GM04504 (cell line): ENCODE data around the gene GOSR1.
"Not testable (repeated sequence)": the region's sequence is repeated elsewhere in the genome, so short reads cannot be mapped to it uniquely, and the experiment has no call there.

ENCODE experiments used
- DNase-seq: peaks from one replicate; pipeline ENCODE4 v3.0.0-alpha.2; 2012; ENCODE audit warnings: low read depth

GOSR1 gene

DNA sequence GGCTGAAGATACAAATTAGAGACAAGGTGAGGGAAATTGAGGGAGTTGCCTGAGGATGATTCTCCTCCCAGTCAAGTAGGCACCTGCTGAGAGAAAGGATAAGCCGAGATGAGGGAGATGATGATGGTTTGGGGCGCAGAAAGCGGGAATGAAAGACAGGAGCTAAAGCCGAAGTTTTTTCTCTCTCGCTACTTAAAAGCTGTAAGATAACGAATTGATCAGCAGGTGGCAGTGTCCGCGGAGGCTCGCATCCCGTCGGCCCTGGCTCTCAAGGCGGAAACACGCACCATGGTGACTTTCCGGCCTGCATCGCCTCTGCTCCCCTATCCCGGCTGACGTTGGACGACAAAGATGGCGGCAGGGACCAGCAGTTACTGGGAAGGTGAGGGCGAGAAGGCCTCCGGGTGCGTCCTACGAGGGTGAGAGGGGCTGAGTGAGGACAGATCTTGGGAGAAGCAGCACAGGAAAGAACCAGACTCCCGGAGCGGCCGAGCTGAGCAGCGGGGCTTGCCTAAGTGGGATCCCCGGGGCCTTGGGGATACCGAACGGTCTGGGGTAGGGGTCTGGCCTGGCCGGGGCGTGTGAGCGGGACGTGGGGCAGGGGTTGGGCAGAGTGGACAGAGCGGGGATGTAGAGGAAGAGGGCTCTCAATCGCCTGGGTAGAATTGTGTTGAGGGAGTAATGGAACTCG is at the start of gene GOSR1:
TSS of gene GOSR1 (plus strand) at position 326 of the 691 bp plus-strand sequence. CDS start at position 352, 26 bp downstream.
- peak; percentile 90 for DNase-seq

DNA sequence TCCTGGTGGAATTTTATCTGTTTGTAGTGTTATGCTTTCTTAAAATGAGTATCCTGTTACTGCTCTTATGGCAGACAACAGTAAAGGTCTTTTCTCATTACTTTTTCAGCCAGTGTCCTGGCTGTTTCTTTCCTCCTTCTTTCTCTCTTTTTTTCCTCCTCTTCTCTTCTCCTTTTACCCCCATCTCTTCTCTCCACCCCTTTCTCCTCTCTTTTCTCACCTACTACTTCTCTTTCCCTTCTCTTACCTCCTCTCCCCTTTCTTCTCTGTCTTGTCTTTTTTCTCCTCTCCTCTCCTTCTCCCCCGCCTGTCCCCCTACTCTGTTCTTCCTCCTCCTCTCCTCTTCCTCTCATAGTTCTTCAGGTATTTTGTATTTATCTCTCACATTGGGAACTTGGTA is 49.6 kb upstream of the GOSR1 start:
- no peak for DNase-seq

DNA sequence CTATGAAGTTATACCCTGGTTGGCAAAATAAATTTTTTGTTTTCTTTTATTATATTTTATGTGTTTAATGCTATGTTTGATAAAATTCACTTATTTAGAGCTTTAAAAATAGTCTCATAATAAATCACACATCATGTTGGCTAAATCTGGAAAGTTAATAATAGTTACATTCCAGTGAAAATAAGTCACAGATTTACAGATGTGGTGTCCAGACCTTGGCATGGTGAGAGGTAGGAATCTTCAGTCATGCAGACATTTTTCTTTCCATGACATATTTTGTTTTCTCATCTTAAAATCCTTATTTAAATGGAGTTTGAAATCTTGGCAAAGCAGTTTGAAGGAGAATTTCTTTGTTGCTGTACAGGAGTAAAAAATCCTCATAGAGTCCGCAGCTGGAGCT is 48.1 kb upstream of the GOSR1 start:
- peak; percentile 43 for DNase-seq

DNA sequence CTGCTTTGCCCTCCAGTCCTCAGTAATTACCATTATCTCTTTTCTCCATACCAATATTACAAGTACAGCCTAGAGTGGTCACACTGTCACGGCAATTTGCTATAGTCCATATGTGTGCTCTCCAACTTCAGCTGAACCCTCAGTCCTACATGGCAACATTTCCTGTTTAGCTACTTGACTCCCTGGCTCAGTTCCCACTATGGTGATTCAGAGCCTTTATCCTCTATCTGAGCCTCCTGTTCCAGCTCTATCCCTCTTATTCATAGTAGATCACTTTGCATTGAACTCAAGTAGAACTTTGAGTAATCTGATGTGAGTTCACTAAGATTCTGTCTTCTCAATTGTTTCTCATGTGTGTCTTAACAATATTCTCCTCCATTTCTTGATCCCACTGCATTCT is 43.7 kb upstream of the GOSR1 start:
- DNase-seq, result peak; percentile 69

DNA sequence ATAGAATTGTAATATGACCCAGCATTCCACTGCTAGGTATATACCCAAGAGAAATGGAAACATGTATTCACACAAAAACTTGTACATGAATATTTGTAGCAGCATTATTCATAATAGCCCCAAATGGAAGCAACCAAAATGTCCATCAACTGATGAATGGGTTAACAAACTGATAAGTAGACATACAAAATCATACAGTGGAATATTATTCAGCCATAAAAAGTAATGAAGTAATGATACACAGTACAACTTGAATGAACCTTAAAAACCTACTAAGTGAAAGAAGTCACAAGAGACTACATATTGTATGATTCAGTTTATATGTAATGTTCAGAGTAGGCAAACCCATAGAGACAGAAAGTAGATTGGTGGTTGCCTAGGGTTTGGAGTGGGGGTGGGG is 40.5 kb upstream of the GOSR1 start:
- no peak for DNase-seq

DNA sequence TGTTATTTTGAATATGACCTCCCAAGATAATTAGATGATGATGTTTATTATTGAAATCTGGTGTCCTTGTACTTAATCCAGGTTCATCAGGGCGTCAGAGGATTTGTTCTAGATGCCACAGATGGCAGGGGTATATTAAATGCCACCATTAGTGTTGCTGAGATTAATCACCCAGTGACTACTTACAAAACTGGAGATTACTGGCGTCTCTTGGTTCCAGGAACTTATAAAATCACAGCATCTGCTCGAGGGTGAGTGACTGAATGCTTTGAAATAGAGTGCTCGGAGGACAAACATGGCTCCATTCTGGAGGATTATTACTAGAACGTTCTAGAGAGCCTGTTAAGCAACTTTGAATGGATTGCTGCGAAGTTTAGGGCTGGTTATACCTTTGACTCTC is 33.5 kb upstream of the GOSR1 start:
- no peak for DNase-seq

DNA sequence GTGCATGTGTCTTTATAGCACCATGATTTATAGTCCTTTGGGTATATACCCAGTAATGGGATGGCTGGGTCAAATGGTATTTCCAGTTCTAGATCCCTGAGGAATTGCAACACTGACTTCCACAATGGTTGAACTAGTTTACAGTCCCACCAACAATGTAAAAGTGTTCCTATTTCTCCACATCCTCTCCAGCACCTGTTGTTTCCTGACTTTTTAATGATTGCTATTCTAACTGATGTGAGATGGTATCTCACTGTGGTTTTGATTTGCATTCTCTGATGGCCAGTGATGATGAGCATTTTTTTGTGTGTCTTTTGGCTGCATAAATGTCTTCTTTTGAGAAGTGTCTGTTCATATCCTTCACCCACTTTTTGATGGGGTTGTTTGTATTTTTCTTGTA is 30.6 kb upstream of the GOSR1 start:
- DNase-seq, result not testable (repeated sequence)

DNA sequence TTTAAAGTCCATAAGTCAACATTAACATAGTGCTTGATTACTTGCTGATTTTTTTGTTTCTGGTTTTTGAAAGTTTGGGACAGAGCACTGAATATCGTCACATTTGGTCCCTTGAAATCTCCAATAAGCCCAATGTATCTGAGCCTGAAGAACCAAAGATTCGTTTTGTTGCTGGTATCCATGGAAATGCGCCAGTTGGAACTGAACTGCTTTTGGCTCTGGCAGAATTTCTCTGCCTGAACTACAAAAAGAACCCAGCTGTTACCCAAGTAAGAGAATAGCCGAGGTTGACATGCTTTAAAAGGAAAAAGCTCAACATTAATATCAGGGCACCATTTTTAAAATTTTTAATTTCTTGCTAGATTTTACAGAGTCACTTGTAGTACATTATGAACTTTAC is 27.7 kb upstream of the GOSR1 start:
- no peak for DNase-seq

DNA sequence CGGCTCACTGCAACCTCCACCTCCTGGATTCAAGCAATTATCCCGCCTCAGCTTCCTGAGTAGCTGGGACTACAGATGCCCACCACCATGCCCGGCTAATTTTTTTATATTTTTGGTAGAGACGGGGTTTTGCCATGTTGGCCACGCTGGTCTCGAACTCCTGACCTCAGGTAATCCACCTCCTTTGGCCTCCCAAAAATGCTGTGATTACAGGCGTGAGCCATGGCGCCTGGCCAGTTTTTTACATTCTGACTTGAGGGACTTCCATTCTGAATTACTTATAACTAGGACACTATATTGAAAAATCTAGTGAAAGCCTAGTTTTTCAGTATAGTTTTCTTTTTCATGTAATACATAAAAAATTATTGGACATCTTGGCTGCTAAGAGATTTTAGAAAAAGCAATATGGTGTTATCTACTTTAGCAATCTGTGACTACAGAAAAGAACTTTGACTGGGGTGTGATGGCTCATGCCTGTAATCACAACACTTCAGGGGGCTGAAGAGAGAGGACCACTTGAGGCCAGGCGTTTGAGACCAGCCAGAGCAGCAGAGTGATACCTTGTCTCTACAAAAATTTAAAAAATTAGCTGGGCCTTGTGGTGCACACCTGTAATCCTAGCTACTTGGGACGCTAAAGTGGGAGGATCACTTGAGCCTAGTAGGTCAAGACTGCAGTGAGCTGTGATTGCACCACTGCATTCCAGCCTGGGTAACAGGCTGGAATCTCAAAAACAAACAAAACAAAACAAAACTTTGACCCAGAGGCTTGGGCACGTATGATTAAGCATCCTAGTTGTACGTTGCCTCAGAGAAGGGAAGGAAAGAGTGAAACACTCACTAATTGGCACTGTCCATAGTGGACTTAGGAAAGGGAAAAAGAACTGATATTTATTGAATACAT is 26.8 kb upstream of the GOSR1 start:
- DNase-seq, result no peak

DNA sequence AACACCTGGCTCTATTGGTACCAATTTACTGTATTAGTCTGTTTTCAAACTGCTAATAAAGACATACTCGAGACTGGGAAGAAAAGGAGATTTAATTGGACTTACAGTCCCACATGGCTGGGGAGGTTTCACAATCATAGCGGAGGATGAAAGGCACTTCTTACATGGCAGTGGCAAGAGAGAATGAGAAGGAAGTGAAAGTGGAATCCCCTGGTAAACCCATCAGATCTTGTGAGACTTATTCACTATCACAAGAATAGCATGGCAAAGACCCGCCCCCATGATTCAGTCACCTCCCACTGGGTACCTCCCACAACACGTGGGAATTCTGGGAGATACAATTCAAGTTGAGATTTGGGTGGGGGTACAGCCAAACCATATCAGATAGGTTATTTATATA is 22.6 kb upstream of the GOSR1 start:
- no peak for DNase-seq

DNA sequence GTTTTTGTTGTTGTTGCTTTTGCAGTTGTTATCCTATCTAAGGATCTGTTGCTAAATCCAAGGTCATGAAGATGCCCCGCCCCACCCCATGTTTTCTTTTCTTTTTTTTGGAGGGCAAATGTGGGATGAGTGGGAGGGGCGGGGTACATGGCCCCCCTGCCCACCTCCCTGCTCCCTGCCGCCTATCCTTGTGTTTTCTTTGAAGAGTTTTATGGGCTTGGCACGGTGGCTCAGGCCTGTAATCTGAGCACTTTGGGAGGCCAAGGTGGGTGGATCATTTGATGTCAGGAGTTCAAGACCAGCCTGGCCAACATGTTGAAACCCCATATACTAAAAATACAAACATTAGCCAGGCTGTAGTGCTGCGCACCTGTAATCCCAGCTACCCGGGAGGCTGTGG is 18.8 kb upstream of the GOSR1 start:
- DNase-seq, result no peak

DNA sequence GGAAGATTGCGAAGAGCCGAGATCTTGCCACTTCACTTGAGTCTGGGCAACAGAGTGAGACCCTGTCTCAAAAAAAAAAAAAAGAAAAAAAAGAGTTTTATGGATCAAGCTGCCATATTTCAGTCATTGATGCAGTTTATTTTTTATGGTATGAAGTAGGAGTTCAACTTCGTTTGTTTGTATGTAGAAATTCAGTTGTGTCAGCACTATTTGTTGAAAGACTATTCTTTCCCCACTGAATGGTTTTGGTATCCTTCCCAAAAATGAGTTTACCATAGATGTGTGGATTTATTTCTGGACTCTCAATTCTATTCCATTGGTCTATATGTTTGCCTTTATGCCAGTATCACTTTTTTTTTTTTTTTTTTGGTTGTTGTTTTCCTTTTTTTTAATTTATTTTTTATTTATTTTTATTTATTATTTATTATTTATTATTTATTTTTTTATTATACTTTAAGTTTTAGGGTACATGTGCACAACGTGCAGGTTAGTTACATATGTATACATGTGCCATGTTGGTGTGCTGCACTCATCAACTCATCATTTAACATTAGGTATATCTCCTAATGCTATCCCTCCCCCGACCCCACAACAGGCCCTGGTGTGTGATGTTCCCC is 18.3 kb upstream of the GOSR1 start:
- not testable (repeated sequence) for DNase-seq

DNA sequence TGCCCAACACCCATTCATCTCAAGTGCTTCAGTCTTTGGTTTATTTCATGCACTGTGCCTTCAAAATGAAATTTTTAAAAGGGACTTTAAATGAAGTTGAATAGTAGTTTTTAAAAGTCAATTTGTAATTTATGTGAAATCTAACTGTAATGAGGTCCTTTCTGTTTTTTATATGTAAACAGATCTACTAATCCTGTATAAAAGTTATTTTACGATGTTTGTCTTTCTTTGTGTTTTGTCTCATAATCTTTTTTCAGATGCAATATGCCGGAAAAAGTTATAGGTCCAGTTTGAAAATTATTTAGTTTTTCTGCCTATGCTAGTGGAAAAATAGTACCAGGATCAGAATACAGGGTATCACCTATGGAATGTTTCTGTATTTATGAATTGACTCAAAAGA is 8.7 kb upstream of the GOSR1 start:
- DNase-seq, result no peak

DNA sequence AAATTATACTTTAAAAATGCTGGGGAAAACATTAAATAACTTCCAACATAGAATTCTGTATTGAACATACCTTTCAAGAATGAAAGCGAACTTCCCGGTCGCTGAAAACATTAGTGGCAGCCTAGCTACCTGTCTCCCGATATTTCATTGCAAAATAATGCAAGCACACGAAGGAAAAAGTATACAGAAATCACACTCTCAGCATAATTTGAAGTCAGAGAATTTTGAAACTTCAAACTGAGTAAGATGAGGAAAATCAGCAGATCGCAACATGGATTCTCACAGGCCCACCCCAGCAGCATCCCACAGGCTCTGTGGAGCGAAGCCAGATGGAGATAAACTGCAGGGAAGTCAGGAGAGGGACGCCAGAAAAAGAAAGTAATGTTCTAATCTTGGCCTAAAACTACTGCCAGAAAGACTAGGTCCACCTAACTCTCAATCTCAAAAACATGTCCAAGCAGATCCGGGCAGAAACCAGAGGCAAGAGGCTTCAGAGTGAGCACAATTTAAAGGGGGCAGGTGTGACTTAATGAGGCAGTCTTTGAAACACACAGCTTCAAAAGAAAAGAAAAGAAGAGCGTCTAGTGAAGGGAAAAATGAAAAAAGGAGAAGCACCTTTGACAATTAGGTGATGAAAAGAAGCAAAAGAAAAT is 4.8 kb upstream of the GOSR1 start:
- no peak for DNase-seq

DNA sequence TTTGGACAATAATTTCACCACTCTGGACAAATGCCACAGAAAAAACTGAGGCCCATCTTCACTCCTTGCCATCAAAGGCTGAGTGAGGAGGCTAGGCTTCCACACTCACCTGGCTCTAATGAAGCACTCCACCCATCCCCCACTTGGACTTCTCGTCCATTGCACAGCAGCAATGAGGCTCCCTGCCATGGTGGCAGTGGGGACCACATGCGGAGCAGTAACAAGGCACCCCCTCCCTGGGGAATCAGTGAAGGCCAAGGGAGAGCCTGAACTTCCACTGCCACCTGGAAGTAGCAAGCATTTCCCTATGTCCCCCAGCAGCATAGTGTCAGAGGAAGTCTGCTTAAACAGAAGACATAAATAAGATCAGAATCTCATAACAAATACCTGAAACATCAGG is 2.0 kb upstream of the GOSR1 start:
- no peak for DNase-seq

DNA sequence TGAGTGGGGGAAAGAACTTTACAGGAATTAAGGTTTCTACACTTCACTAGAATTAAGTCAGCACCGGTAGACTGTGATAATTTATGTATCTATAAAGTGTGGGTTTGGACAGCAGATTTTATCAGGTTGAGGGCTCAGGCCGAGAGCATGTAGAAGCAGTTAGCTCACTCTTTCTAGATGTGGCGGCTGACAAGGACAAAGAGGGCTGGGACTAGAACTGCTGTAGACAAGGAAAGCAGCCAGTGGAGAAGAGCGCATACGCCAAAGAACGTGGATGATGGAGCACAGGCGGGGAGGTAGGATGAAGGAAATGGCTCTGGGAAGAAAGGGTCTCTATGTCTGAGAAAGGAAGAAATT is 504 bp upstream of the GOSR1 start:
- no peak for DNase-seq

DNA sequence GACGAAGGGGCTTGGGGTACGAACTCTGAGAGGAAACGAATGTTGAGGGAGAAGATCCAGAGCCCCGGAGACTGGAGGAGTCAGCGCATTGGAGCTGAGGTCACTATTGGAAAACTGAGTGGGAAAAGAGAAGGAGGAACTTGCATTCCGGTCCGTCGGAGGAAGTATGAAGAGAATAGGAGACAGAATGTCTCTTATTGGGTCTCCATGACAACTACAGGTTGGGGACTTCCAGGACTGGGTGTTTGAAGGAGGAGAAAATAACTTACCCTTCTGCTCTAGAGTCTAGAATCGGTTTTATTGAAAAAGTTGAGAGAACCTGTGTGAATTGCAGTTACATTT is 537 bp downstream of the GOSR1 start:
- no peak for DNase-seq

DNA sequence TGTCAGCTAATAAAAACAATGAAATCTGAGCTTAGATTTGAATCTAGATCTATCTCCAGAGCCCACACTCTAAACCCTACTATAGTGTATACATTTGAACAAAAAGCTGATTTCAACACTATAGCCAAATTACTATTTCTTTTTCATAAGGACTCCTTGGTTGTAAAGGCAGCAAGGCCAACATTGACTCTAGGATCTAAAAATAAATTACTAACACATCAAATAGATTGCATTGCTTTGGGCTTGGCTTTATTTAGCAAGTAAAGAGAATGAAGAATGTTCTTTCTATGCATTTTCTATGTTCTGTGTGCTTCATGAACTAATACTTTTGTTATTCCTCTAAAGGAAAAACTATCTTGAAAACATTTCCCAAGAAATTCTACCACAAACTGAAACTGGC is 5.3 kb downstream of the GOSR1 start:
- DNase-seq, result no peak

DNA sequence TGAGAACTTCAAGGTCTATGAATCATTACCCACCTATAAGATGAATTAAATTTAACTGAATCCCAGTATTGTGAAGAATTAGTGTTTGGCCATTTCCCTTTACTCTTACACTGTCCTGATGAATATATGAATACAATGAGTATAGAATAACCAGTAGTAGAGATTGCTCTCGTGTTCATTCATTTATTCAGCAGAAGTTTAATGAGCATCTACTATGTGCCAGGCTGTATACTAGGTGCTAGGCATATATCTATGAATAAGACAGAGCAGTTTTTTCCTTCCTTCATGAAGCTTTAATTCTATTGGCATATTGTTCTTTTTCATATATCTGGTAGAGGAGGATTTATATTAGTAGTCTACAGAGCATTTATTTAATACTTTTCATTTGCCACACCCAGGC is 6.0 kb downstream of the GOSR1 start:
- no peak for DNase-seq

DNA sequence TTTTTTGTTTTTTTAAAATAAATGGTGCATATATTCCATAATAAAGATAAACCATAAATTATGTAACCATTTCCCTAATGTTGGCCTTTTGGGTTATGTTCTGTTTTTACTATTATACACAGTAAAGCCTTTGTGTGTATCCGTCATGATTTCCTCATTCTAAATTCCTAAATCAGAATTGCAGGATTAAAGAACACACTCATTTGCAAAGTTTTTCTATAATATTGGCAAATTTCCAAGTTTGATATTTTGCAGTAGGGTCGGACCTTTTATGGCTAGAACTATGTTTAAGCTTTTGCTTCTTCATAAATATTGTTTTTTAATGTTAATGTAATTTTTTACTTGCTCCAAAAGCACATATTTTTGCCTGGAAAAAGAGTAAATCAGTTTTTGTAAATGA is 16.6 kb downstream of the GOSR1 start:
- no peak for DNase-seq

DNA sequence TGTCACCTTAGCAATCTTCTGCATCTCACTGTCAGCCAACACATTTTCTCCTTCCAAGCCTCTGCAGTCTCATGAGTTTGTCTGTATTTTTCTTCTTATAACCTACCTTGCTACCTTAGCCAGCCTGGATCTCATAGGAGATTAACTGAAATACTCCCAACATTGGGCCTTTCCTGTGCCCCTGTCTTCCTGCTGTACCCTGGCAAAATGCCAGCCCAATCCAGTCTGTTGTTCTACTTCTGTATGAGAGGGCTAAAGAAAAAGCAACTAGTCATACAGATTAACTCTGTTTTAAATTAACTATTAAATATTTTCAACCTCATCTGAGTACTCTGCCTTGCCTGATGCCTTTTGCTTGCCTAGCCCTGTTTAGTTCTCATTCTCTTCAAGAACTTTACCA is 18.4 kb downstream of the GOSR1 start:
- no peak for DNase-seq

DNA sequence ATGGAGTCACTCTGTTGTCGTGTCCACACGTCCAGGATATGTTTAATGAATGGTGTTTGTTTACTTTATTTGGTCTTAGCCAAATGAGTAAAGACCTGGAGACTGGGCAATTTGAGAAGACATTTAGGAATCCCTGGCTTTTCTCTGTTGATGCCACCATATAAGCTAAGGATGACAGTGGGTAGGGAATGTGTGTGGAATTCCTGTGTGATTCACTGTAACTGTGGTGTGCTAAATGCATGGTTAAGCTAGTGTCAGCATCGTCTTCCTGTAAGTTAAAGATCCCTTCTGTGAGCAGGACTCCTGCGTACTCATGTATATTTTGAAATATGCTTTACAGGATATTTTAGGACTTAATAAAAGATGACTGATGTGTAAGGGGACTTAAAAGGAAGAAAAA is 26.4 kb downstream of the GOSR1 start:
- no peak for DNase-seq

DNA sequence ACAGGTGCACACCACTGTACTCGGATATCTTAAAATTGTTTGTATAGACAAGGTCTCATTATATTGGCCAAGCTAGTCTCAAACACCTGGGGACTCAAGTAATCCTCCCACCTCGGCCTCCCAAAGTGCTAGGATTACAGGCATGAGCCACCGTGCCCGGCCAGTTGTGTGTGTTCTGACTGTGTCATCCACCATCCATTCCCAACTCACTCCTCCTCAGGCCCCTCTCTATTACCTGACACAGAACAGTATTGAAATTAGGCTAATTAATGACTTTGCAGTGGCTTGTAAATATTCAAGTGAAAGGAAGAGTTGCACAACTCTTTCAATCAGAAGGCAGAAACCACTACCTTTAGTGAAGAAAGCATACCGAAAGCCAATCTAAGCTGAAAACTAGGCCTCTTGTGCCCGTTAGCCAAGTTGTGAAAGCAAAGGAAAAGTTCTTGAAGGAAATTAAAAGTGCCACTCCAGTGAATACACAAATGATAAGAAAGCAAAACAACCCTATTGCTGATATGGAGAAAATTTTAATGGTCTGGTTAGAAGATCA is 28.7 kb downstream of the GOSR1 start:
- no peak for DNase-seq
